ENCODE results near the gene CD6.

CD6 gene

DNA sequence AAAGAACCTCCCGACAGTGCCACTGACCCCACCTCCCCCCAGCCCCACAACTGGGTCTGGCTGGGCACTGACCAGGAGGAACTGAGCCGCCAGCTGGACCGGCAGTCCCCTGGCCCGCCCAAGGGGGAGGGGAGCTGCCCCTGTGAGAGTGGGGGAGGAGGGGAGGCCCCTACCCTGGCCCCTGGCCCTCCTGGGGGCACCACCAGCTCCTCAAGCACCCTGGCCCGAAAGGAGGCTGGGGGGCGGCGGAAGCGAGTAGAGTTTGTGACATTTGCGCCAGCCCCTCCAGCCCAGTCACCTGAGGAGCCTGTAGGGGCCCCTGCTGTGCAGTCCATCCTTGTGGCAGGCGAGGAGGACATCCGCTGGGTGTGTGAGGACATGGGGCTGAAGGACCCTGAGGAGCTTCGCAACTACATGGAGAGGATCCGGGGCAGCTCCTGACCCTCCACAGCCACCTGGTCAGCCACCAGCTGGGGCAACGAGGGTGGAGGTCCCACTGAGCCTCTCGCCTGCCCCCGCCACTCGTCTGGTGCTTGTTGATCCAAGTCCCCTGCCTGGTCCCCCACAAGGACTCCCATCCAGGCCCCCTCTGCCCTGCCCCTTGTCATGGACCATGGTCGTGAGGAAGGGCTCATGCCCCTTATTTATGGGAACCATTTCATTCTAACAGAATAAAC lies 34.9 kb upstream of the CD6 start:
- DNase-seq = no peak

DNA sequence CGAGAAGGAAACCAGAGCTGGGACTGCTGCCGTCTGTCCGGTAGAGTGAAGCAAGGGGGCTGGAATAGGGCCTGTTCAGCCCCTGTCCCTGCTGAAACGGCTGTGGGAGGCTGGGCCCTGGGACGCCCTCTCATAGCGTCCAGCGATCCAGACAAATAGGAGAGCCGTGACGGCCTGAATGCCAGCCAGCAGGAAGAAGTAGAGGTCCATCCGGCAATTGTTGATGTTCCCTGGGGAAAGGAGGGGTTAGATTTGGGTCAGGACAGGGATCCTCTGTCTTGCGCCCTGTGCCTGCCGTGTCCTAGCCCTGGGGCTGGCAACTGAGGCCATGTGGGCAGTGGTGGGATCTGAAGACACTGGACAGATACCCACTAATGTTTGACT lies 34.3 kb upstream of the CD6 start:
- DNase-seq = no peak

DNA sequence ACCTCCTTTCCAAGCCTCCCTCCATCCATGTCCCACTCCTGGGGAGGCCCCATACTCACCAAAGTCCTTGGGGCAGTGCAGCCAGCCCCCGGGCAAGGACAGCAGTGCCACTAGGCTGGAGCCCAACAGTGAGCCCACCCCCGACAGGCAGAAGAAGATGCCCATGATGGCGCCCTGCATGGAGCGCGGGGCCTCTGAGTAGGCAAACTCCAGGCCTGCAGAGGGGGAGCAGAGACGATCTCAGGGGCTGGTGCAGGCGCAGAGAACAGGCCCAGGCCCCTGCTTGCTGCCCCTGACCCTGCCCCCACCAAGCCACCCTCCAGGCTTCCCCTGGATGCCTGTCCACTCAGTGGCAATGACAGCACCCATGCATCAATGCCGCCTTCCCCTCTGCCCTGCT lies 33.7 kb upstream of the CD6 start:
- no peak for DNase-seq

DNA sequence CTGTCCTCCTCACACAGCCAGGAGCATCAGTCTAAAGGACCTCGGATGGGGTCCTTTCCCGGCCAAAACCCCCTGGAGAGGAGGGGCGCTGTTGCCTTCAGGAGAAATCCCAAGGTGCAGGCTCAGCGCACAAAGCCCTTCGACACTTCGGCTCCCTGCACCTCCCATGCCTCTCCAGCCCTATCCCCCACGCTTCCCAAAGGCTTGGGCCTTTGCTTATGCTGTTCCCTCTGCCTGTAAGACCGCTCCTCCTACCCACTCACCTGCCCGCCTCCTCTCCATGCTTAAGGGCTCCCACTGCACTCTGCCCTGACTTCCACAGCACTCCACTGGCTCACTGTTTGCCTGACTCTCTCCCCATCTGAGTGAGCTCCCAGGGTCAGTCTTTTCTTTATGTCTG lies 33.0 kb upstream of the CD6 start:
- no peak for DNase-seq

DNA sequence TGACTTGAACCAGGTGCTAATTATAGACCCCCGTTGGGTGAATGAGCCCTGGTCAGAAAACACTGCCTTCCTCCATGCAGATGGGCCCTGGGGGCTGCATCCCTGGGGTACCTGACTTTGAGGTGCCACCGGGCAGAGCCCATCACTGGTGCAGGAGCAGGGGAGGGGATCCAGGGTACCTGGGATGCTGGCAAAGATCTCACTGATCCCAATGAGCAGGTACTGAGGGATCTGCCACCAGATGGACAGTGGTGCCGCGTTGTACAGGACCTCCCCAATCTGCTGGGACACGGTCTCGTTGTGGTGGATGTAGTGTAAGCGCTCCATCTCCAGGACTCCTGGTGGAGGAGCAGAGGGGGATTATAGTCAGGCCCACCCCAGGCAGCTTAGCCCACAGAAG lies 32.2 kb upstream of the CD6 start:
- DNase-seq = no peak

DNA sequence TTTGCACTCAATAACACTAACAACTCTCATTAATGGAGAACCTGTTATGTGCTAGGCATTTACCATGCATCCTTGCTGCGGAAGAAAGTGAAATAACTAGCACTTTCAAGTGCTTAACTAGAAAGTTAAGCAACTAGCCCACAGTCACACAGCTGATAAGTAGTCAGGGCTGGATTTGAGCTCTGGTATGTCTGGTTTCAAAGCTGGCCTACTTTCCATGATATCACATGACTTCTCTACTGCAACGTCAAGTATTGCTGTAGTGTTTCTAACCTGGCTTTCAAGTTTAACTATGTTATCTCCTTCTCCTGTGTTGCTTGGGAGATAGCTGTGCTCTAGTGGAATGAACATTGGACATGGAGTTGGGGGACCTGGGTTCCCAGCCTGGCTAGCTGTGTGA lies 31.6 kb upstream of the CD6 start:
- no peak for DNase-seq

DNA sequence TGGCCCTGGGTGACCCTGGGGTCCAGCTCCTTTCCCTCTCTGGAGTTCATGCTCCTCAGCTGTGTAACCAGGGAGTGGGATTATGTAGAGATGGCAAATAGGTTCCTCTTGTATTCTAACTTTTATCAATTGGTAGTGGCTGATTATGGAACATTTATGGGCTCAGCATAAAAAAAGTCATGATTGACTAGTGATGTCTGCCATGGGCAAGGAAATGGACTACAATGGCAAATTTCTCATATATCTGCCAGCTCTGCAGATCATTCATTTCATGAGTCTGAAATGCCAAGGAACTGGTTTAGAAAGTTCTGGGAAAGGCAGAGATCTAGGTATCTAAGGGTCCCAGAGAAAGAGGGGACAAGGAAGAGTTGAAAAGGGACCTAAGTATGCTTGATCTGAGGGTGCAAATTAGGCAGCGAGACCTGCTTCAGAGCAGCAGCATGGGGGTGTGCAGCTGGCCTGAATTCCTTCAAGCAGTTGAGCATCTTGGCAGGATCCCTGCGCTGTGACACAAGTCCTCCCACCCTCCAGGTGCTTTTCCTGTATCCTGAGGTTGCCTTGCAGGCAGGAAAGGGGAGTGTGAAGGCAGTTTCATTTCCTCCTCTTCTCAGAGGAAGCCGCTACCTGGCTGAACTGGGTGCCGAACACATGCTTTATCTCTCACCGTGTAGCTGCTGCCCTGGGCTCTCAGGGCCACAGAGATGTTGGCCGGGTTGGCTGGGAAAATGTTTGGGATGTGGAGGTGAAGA lies 29.9 kb upstream of the CD6 start:
- no peak for DNase-seq

DNA sequence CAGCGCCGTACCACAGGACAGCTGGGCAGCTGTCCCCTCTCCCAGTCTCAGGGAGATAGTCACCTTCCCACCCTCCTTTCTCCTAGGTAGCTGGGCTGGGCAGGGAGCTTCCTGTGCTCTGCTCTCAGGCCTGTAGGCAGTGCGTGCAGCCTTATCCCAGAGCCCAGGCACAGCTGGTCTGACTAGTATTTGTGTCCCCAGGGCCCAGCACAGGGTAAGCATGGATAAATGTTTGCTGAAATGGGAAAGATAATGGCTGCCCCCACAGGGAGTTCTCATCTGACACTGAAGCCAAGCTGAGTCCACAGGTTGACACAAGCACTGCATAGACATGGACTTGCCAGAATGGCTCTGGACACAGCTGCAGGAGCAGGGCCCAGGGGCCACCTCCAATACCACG lies 29.3 kb upstream of the CD6 start:
- no peak for DNase-seq

DNA sequence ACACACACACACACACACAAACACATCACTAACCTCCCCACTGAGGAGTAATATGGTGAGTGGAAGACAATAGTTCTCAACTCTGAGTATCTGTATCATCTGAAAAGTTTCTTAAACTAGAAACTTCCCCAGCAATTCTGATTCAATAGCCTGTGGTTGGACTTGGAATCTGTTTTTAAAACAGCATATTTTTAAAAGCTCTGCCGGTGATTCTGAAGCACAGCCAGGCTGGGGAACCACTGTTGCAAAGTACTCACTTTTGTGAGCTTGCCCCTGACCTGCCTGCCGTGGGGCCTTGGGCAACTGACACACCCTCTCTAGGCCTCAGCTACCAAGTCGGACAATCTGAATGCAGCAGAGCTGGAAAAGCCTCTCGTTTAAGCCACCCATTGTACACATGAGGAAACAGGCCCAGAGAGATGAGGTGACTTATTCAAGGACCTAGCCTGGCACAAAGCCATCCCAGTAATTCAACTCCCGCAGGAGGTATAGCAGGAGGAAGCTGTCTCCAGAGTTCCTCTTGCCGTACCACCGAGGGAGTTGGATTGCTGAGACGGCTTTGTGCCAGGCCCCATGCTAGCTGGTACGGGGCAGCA lies 28.4 kb upstream of the CD6 start:
- no peak for DNase-seq

DNA sequence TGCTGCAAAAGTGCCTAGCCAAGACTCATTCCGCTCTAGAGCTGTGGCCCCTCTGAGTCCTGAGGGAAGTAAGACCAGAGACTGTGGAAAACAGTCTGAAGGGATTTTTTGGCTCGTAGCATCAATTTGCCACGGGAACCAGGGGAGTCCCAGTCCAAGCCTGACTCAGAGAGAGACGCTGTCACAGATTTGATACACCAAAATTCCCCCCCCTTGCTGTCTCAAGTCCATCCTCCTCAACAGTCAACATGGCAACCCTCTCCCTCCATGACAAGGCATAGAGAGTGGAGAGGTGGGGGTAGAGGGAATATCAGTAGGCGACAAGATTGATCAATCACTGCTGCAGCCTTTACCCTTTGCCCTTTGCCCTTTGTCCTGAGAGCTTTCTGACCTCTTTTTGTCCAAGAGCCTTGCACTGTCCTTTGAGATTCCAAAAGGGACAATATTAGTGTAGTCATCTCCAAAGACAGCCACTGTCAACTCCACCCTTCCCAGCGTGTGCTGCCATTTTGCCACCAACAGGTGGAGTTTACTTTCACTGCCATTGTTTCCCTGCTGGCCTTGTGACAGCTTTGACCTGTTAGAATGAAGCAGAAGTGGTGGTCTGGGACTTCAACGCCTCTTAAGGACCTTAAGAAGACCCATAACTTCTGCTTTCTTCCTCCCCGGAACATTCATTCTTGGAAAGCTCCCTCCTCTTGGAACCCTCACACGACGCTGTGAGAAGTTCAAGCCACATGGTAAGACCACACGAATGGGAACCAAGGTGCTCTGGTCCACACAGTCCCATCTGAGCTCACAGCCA lies 26.8 kb upstream of the CD6 start:
- DNase-seq = no peak

DNA sequence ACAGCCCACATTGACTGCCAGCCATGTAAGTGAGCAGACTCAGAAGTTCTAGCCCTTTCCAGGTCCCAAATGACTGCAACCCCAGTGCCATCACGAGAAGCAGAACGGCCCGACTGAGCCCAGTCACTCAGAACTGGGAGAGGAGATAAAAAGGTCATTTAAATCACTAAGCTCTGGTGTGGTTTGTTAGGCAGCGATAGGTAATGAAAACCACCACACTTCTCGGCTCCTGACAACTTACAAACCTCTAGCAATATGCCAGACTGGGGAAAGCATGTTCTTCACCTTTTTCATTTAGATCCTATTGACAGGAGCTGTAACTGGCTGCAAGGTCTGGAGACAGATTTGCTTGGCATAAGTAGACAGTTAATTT lies 26.2 kb upstream of the CD6 start:
- DNase-seq = no peak

DNA sequence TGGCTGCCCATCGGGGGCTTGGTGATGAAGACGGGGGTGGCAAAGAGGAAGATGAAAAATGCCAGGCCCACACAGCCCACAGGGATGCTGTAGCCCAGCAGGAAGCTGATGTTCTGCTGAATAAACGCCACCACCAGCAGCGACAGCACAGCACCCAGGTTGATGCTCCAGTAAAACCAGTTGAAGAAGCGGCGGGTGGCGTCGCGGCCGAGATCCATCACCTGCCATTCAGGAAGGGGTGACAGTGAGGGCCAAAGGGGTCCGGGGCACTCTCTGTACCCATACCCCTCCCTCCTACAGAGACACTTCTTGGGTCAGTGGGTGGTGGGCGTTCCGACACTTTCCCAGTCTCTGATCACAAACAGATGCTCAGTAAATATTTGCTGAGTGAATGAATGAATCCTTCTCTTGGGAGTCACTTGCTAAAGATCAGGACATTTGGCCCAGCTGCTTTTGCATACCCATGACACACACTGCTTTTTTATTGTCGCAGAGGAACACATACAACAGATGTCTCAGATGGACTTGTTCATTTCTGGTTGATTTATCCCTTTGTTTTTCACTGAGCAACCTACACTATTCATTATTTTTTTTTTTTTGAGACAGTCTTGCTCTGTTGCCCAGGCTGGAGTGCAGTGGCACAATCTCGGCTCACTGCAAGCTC lies 24.7 kb upstream of the CD6 start:
- no peak for DNase-seq

DNA sequence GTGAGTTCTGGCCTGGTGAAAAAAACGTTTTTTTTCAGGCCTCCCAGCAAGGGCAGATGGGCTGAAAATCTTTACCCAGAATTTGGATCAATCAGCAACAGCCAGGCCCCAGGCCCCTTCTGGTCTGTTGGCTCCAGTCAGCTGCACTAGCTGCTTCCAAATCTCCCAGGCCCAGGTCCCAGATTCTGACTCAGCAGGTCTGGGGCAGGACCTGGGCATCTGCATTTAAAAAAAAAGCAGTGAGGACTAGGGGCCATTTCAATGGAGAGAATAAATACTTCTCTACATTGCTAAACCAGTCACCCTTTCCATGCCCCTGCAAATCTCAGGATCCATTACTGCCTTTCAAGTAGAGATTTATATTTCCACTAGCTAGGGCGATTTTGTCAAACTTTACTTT lies 23.8 kb upstream of the CD6 start:
- DNase-seq = no peak

DNA sequence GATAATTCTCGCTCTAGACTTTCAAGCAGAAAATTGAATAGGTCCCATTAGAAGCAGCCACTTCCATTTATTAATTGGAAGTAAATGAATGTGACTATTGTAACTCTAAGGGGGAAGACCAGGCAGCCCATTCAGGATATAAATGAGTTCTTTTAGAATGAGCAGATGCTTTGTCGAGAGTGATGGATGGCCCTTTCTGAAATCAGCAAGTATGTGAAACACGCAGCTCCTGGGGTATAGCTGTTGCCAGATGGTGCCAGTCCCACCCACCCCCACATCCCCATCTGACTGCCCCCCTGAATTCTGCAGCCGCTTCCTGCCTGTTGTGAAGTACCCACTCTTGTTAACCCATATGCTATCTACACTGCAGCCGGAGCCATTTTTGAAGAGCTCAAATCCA lies 23.2 kb upstream of the CD6 start:
- no peak for DNase-seq

DNA sequence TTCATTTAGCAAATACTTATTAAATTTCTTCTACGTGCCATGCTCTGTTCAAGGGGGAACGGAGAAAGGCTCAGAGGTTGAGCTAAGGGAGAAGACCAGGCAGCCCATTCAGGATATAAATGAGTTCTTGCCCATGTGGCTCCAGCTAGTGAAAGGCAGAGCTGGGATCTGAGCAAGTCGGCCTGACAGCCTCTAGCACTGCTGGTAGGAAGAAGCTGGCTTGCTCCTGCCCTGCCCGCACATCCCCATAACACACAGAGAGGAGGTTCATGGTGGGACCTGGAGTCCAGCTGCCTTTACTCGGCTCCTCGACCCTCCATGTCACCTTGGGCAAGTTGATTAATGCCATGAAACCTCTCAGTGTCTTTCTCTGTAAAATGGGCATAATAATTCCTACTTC lies 21.5 kb upstream of the CD6 start:
- DNase-seq = no peak

DNA sequence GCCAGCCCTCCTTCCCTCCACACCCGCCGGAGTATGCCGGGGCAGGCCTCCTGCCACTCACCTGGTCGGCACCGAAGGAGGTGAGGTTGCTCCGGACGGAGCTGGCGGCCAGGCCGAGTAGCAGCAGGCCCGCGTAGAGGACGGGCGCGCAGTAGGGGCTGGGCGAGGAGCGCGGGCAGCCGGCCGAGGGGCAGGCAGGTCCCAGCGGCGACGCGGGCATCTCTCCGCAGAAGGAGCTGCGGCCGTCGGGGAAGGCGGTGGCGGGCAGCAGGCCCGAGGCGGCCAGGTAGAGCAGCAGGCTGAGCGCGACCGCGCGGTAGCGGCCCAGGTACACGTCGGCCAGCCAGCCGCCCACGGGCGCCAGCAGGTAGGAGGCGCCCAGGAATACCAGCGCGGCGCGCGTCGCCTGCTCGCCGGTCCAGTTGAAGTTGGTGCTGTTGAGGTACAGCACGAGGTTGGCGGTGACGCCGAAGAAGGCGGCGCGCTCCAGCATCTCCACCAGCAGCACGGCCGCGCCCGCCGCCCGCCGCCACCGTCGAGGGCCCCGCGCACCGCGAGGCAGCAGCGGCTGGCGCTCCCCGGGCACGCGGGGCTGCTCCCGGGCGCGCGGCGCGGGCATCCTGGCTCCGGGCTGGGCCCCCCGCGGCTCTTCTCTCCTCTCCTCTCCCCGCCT lies 20.4 kb upstream of the CD6 start:
- no peak for DNase-seq

DNA sequence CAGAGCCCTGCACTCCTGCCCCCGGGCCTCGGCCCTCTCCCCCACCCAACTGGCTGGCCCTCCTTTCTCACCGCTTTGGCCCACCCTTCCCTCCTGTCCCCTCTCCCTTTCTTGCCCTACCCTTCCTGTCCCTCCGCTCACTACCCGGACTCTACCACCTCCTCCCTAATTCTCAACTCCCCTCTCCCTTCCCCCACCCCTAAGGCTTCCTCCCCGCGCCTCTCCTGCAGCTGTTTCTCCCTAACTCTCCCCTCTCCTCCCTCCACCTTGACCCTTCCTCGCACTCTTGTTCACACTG lies 19.9 kb upstream of the CD6 start:
- no peak for DNase-seq

DNA sequence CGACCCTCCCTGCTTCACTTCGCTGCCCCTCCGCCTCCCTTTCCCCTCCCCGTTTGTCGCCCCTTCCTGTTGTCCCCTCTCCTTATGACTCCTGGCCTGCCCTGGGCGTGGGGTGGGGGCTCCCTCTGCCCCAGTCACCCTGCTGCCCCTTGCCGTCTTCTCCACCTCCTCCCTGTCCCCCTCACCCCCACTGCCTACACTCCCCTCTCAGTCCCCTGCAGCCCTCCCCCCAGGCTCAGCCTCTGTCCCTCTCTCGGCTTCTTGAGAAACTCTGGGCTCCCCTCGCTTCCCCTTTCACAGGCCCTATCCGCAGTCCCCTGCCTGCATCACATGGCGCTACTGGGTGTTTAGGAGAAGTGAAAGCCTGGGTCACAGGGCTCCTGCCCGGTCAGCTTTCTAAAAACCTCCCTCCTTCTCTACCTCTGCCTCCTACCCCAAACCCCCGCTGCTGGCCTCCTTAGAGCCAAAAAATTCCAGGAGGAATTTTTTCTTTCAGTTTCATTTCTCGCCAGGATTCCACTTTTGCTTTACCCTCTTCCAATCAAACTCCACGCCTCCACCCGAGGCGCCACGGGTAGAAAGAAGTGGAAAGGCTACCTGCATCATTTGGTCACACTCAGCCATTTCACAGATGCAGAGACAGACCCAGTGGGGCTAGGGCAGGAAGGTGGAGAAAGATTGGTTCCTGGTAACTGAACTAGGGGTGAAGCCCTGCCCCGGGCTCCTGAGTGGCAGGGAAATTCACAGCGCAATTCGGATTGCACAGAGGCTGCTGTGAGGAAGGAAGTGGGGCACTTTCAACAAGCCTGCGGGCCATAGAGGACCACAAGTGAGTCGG lies 19.4 kb upstream of the CD6 start, which contains the start of gene SLC15A3:
Gene SLC15A3 (minus strand): TSS at position 273 of the 838 bp plus-strand sequence. CDS start 625 bp downstream, outside the sequence.
- peak; percentile 34 for DNase-seq

DNA sequence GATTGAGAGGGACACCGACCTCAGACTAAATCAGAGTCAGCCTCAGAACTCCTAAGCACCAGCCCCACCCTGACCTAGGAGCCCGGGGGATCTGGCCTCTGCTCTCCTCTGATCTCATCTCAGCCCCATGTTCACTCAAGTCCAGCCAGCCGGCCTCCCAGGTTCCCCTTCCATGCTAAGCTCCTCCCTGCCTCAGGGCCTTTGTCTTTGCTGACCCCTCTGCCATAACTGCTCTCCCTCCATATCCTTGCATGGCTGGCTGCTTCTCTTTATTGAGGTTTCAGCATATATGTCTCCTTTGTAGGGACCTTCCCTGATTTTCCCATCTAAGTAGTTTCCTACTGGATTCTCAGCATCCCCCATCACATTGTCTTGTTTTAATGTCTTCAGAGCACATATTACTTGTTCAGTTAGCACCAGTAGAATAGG lies 18.7 kb upstream of the CD6 start:
- no peak for DNase-seq

DNA sequence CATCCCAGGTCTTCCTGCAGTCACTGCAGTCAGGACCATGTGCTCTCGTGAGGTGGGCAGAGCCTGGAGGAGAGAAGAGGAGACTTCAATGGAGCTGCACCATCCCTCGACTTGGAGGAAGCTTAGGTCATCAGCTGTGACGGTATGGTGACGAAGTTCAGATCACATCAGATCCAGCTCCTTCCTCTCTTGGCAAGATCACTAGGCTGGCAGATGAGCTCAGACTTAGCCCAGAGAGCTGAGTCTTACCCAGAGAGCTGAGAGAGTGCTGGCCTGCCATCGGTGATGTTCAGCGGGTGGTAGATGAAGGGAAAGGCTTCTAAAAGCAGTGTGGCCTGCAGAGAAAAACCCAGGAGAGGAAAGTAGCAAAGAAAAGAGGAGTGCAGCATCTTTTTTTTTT lies 17.7 kb upstream of the CD6 start:
- DNase-seq = peak; percentile 24

DNA sequence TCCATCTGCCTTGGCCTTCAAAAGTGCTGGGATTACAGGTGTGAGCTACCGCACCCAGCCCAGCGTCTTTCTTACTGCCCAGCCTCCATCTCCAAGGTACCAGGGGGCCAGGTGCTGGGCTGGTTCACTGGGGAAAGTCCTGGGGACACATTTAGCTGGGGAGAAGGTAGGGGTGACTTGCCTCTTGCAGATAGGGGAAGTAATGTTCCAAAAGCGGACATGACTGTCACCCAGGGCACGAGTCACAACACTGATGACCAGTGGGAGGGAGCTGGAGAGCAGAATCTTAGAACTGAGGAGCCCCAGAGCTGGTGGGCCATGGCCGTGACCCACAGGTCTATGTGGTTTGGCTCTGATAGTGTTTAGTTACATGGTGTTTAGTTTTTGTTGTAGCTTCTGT lies 17.1 kb upstream of the CD6 start:
- no peak for DNase-seq

DNA sequence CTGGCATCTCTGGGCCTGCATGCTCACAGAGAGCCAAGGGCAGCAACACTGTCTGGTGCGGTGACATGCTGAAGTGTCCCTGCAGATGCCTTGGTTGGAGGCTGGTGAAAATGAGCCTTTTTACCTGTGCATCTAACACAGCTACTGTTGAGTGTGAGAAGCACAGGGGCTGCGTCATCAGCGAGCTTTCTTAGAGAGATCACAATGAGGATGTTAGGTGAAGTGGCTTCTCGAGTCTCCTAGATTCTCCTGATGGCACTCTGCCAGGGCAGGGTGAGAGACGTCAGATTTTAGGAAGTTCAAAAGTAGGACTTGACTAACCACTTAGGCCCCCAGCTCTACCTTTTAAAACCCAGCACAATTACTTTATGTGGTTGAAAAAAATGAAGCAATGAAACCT lies 15.9 kb upstream of the CD6 start:
- DNase-seq = no peak

Data from fibroblast of skin of right quadriceps (primary cell).